HL-60 (cell line): ENCODE results near the gene DSCAML1.

Source experiments
- DNase-seq, 2 experiments: peaks; one replicate each; pipeline ENCODE4 v3.0.0-alpha.2; 2010 to 2020; ENCODE audit warnings: low read depth in 1 of 2, low spot score in 1 of 2
- H3K27ac ChIP-seq: fragments of 250-450 bp; sonication (Bioruptor Pico); replicated peaks from 2 replicates; pipeline ENCODE4 v1.5.1; 2020; ENCODE audit warnings: mild to moderate bottlenecking, moderate library complexity
- H3K27me3 ChIP-seq: fragments of 250-450 bp; sonication (Bioruptor Pico); 2 replicates; pipeline ENCODE4 v1.5.1; 2021; ENCODE audit warnings: mild to moderate bottlenecking, moderate library complexity; ENCODE audit not compliant: insufficient read depth, poor library complexity, severe bottlenecking
- H3K4me3 ChIP-seq: replicated peaks from 2 replicates; pipeline ENCODE4 v1.5.1; 2011; ENCODE audit warnings: mild to moderate bottlenecking, control low read depth, low read length; ENCODE audit not compliant: insufficient read depth
- CTCF ChIP-seq: IDR thresholded peaks from one replicate; pipeline ENCODE4 v1.5.1; 2011; ENCODE audit warnings: low read length, control low read depth, inconsistent platforms; ENCODE audit not compliant: insufficient read depth
- GABPA ChIP-seq: IDR thresholded peaks from 2 replicates; pipeline ENCODE4 v1.6.1; 2012; ENCODE audit warnings: low read depth
- POLR2AphosphoS5 ChIP-seq: IDR thresholded peaks from 2 replicates; pipeline ENCODE4 v1.6.1; 2012; ENCODE audit warnings: low read depth
- REST ChIP-seq: IDR thresholded peaks from 2 replicates; pipeline ENCODE4 v1.6.1; 2012; ENCODE audit warnings: low read depth; ENCODE audit not compliant: insufficient replicate concordance
- SPI1 ChIP-seq: IDR thresholded peaks from 2 replicates; pipeline ENCODE4 v1.6.1; 2012; ENCODE audit warnings: low read depth, mild to moderate bottlenecking, borderline replicate concordance

DSCAML1 gene

GRCh38 chr11:117837070-117837776, 40.2 kb upstream of the DSCAML1 start:
- TF ChIP-seq REST = no peak
- TF ChIP-seq SPI1 = no peak
- no peak for TF ChIP-seq GABPA
- TF ChIP-seq CTCF = no peak
- Histone ChIP-seq H3K27ac (no peak overlapping the region), H3K4me3 (no peak overlapping the region), H3K27me3 (no peaks in the 10 kb centered on the region)
- no peak for DNase-seq

- H3K27ac ChIP-seq = no peak overlapping the region
- H3K4me3 ChIP-seq = no peak overlapping the region
These were observed 39.3 kb upstream of the DSCAML1 start for GRCh38 chr11:117836077-117836960.

More at GRCh38 chr11:117836077-117836960, 39.3 kb upstream of the DSCAML1 start:
- peak; percentile 45 to 62 for DNase-seq
- H3K27me3 ChIP-seq = no peaks in the 10 kb centered on the region
- TF ChIP-seq POLR2AphosphoS5 = no peak
- no peak for TF ChIP-seq REST
- no peak for TF ChIP-seq SPI1
- no peak for TF ChIP-seq CTCF
- TF ChIP-seq GABPA = no peak
